Measurements from ENCODE around the gene ZNF827.
"Not testable (repeated sequence)": the region's sequence is repeated elsewhere in the genome, so short reads cannot be mapped to it uniquely, and the experiment has no call there.

The ZNF827 gene

GRCh38 chr4:145861336-145862318 is 77.0 kb downstream of the ZNF827 start:
- no peak for DNase-seq

GRCh38 chr4:145860897-145861296 is 77.7 kb downstream of the ZNF827 start:
- DNase-seq = no peak

DNA sequence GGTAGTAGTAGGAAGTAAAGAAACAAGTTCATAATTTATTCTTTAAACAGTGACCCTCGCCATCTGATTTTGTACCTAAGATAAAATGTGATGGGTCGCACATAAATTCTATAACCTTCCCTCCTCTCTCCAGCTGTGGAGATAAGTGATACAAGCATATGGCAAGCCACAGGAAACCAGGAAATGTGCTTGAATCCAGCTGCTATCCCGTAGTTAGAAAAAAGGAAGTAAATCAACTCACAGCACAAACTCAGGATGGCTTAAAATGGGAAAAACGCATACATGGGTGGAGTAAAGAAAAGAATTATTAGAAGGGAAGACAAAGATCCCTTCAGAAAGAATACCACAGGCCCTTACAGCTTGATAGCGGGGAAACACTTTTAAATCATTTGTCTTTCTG is 78.2 kb downstream of the ZNF827 start:
- DNase-seq = no peak

DNA sequence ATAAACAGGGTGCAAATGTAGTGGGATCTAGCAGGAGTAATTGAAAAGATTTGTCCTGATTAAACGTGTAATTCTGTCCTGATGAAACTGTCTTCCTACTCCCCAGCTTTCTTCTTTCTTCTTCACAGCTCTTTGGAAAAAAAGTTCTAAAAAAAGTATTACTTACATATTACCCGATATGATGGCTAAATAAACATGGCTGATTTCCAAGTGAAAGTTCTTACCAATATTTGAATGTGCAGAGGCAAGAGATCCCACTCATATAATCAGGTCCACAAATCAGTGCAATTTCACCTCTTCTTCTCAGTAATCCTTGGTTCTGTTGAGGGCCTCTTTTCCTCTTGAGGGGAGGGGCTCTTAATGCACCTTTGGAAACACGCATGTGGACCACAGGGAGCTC is 78.7 kb downstream of the ZNF827 start:
- DNase-seq = no peak

GRCh38 chr4:145859426-145859825 is 79.2 kb downstream of the ZNF827 start:
- no peak for DNase-seq

DNA sequence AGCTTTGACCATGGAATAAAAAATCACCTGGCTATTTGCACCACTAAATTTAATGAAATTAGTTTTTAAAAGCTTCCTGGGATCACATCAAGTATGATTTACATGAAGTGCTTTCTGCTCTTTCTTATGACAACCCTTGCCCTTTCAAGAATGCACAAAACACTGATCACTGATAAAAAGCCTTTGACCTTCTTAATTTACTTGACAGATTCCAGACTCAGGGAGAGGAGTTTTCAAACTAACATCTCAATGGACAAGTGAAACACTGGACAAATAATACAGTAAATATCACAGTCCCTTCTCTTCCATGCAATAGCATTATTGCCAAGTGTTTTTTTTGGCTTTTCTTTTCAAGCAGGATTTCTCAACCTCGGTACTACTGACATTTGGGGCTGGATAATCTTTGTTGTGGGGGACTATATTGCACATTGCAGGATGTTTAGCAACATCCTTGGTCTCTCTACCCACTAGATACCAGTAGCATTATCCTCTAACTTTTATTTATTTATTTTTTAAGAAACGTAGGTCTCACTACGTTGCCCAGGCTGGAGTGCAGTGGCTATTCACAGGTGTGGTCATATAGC is 86.3 kb downstream of the ZNF827 start:
- no peak for DNase-seq

DNA sequence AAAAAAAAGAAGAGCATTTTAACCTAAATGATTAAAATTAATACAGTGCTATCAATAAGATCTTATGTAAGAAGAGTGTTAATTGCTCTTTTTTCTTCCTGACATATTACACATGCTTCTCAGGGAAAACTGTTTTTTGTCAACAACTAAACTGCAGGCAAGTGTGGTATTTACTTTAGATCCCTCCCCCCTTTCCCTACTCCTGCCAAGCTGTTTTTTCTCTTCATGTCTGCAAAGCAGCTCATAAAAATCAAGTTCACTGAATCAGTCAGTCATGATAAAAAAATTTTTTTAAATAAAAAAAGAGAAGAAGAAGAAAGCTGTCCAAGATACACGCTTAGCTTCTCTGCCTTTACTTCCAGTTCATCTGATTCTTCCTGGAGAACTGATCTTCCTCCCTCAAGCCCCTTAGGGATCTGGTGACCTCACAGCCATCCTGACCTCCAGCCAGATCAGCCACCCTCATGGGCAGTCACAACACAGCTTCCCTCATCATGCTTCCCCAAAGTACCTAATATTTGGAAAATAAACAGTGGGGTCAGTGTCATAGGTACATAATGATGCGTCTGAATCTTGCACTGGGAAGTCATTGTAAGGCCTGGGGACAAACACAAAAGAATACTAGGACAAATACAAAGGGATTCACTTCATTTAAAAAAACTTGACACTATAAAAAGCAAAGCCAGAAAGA is 87.0 kb downstream of the ZNF827 start:
- DNase-seq = no peak

DNA sequence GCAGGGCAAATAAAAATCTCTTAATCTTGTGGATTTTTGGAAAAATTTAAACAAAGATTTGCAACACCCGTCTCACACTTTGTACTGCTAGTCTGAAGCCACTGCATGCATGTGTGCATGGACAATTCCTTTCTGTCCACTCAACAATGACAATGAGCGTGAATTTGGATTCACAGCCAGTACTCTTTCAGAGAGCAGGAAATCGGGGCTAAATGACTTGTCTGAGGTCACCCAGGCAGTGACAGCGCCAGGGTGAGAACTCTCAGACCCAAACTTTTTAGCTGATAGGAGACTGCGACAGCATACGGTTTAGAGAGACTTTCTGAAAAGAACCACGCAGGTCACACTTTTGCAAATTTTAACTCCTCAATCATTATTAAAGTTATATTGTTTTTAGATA is 90.9 kb downstream of the ZNF827 start:
- DNase-seq = no peak

DNA sequence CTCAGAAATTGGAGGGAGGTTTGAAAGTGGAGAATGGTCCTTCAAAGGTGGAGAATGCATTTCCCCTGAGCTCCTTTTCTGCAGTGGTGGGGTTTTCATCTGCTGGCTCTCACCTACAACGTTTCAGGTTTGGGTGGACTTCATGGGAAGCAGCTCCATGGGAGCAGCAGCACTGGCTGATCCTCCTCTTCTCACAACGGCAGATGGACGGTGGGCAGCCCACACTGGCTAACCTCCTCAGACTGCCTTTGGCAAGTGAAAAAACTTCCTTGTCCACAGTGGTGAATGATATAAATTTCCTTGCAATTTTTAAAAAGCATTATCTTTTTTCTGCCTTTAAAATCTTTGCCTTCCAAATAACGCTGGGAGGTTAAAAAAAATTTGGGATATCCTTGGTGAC is 93.5 kb downstream of the ZNF827 start:
- DNase-seq = no peak

- no peak for DNase-seq
These were observed 95.0 kb downstream of the ZNF827 start for GRCh38 chr4:145843639-145844038.

DNA sequence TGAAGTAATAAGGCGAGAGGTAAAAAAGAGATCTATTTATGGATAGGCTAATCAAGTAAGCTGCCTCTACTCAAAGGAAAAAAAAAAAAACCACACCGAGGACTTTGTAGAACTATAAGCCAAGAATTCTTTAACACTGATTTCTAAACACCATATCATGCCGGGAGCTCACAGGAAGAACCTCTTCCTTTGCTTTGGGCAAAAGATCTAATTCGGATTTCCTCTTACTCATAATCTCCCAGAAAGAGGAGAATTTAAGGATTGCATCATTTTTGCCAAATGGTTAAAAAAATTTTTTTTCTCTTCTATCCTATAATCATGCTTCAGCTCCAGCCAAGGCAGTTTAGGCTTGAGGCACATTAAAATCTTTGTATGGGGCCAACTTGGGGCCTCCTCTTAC is 95.5 kb downstream of the ZNF827 start:
- DNase-seq = no peak

GRCh38 chr4:145842224-145842887 is 96.3 kb downstream of the ZNF827 start:
- DNase-seq = no peak

GRCh38 chr4:145840801-145841200 is 97.8 kb downstream of the ZNF827 start:
- DNase-seq = no peak

GRCh38 chr4:145840162-145840768 is 98.4 kb downstream of the ZNF827 start:
- DNase-seq = no peak

- DNase-seq = no peak
These were observed 99.5 kb downstream of the ZNF827 start for GRCh38 chr4:145839151-145839550.

DNA sequence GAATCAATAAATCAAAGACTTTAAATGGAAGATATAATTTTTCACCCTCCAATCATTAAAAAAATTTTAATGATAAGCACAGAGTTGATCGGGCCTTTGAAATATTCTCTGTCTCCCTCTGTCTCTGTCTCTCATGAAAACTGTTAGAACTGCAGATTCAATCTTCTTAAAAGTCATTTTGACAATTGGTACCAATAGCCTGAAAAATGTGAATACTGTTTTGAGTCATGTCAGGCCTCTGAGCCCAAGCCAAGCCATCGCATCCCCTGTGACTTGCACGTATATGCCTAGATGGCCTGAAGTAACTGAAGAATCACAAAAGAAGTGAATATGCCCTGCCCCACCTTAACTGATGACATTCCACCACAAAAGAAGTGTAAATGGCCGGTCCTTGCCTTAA is 106.2 kb downstream of the ZNF827 start:
- DNase-seq = not testable (repeated sequence)

GRCh38 chr4:145830699-145831098 is 107.9 kb downstream of the ZNF827 start:
- no peak for DNase-seq

- no peak for DNase-seq
These were observed 108.8 kb downstream of the ZNF827 start for GRCh38 chr4:145829629-145830395.

- no peak for DNase-seq
These were observed 109.7 kb downstream of the ZNF827 start for GRCh38 chr4:145828802-145829485.

- no peak for DNase-seq
These were observed 110.7 kb downstream of the ZNF827 start for GRCh38 chr4:145827885-145828284.

GRCh38 chr4:145825255-145825654 is 113.4 kb downstream of the ZNF827 start:
- DNase-seq = no peak

Data from NCI-H1417 treated with DMSO at 0.1 percent for 48 hours (cell line).